HG03135 (cell line): Measurements from ENCODE around the gene UNC93B1.
"Not testable (repeated sequence)": the region's sequence is repeated elsewhere in the genome, so short reads cannot be mapped to it uniquely, and the experiment has no call there.

Source experiments
- ATAC-seq: cut with Tn5 transposase; IDR thresholded peaks from one replicate; pipeline ENCODE4 v1.9.1; 2021; ENCODE audit warnings: mild to moderate bottlenecking, moderate library complexity; ENCODE audit not compliant: unreplicated experiment

Gene UNC93B1

DNA sequence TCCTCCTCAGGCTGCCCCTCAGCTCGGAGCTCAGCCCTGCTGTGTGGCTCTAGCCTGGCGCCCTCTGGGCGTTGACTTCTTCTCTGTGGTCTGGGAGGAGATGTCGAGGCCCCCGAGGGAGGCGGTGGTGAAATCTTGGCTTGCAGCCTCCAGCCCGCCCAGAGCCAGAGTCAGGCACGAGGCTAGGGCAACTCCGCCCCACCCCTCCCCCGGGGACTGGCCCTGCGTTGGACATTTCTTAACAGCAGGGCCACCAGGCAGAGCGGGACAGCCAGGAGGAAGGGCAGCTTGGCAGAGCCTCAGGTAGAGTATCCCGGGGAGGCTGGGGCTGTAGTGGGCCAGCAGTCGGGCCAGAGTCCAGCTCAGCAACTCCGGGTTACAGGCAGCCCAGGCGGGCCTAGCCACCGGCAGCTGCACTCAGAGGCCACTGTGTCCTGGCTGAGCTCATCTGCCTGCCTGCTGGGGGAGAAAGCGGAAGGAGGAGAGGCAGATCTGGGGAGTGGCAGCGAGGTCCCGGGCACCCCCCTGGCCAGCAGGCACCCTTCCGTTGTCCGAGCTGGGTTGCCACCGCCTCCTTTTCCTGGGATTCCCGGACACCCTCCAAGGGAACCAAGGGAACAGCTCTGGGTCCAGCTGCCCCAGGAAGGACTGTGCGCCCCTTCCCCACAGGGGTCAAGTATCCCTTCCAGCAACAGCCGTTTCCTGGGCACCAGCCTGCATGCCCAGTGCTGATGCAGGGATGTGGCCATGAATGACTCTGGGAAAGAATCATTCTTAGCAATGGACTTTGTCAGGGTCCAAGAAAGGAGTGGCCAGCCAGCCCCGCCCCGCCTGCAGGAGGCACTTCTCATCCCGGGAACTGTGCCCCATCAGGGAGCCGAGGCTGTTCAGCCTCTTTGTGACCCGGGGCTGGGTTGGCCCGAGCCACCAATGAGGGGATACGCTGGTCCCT is 6.5 kb upstream of the UNC93B1 start, which contains the start of gene ALDH3B1:
TSS of gene ALDH3B1 (plus strand) at position 238 of the 952 bp plus-strand sequence. CDS start 4,971 bp downstream, outside the sequence.
- no peak for ATAC-seq

DNA sequence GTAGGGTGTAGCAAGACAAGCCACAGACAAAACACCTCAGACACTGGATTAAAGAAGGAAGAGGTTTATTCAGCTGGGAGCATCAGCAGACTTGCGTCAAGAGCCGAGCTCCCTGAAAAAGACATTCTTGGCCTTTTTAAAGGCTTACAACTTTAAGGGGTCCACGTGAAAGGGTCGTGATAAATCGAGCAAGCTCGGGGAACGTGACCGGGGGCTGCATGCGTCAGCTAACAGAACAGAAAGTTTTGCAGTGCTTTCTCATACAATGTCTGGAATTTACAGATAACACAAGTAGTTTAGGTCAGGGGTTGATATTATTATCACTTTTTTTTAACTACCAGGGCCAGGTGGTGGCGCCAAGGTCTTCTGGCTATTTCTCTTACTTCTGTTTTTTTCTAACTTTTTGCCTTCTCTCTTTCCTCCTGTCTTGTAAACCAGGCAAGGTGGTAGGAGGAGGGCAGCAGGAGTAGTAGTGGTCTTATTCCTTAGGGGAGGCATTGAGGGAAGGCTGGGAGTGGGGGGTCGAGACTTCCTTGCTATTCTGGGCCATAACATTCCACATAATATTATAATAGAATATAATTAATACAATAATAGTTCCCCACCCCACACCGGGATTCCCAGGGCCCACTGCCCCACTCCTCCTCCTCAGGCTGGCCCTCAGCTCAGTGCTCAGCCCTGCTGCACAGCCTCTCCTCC is 5.6 kb upstream of the UNC93B1 start:
- no peak for ATAC-seq

DNA sequence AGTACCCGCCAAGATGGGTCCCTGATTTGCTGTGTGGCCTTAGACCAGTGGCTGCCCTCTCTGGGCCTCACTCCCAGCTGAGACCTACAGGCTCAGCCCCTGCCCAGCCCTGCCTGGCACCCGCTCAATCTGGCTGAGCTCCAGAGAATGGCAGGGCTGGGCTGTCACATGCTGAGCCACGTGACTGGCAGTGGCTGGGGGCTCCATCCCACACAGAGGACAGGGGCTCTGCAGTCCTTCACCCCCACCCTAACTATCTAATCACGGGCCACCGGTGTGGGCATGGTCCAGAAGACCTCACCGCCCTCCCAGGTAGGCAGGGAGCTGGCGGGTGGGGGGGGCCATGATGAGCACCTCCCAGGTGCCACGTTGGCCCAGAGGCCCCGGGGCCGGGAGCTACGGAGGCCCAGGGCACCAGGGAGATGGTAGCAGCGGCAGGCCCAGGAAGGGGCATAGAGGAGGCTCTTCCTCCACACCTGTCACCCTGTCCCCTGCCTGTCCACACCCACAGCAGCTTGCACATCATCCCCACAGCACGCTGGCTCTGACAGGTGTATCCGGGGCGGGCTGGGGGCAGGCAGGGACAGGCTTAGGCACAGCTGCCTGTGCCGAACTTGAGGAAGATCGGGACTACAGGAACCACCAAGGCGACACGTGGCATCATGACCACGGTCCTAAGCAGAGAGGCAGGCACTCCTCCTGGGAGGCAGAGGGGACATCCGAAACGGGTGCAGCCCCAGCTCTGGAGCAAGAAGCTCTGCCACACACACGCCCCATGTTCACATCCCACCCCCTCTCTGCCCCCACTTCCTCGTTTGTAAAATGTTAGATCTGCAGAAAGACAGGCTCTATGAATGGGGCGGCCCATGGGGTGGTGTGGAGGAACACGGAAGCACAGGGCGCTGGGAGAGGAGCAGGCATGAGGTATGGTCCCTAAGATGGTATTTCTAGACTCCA is 4.8 kb upstream of the UNC93B1 start:
- ATAC-seq, result no peak

DNA sequence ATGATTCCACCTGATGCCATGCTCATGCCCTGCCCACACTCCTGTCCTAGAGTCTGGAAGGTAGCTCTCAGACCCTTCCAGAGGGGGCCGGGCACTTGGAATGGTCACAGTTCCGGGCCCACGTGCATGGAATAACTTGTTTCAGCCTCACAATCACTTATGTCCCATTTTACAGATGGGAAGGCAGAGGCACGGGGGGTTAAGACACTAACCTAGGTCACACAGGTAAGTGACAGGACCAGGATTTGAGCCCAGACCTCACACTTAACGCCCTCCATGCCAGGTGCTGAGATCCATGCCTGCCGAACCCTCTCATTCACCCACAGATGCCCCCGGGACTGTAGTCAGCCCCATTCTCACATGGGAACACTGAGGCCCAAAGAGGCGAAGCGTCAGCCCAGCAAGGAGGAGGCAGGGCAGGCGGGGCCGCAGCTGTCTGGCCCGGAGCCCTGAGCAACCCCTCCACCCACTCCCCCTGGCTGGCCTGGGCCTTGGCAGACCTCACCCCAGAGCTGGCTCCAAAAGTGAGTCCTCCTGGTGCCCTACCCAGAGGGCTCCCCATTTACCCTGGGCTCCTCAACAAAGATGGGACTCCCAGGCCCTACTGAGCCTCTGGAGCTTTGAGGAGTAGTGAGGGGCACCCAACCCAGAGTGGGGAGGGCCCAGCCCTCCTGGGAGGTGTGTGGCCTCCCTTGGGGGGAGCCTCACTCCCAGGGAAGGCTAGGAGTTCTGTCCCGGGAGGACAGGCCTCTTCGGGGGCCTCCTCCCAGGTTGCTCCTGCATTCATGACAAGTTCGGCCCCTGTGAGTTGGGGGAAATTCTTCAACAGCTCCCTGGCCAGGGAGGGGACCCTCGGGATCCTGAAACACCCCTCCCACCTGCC is 3.8 kb upstream of the UNC93B1 start:
- no peak for ATAC-seq

DNA sequence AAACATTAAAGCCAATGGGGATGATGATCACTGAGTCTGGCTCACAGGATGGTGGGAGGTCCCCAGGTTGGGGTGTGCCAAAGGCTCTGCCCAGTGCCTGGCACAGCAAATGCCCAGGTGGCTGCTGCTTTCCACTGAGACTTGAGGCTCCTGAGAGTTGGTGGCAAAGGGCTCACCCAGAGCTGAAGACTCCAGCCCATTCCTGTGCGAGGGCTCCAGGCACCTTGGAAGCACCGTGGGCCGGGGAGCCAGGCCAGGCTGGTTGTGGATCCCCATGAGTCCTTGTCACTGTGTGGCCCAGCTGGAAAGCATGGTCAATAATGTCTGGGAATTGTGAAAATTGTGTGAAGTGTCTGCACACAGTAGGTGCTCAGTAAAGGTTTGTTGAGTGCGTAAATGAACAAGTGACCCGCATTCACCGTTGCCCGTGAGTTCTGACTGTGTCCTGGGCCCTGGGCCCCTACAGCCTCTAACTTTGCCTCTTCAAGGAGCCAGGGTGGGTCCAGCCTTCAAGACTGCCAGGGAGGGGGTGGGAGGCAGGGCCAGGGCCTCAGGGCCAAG is 2.8 kb upstream of the UNC93B1 start:
- ATAC-seq, result no peak

DNA sequence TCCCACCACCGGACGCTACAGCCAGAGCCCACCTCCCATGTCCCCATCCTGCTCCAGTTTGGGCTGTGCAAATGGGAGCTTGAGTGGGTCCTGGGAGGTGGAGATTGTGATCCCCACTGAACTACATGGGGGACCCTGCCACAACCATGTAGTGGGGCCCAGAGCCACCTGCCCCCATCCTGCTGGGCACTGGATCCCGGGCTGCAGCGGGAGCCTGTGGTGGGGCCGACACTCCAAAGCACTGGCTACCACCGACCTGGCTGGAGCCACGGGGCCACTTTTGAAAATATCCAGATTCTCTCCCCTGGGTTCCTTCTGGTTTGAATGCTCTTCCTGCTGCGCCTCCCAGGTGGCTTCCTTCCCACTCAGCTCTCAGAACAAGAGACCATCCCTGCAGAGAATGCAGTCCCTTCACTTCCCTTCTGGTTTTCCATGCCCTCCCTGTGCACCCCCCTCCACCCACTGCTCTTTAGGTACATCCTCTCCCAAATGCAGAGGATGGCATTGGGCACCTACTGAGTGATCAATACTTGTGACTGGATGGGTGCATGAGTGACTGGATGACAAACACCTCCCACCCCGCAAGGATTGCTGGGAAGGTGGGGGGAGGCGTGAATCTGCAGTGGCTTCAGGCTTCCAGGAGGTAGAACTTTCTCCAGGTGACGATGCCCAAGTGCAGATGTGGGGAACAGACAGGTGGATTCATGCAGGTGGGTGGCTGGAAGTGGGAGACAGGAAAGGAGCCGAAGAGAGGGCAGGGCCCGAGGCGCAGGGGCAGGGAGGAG is 846 bp upstream of the UNC93B1 start:
- ATAC-seq, result no peak

DNA sequence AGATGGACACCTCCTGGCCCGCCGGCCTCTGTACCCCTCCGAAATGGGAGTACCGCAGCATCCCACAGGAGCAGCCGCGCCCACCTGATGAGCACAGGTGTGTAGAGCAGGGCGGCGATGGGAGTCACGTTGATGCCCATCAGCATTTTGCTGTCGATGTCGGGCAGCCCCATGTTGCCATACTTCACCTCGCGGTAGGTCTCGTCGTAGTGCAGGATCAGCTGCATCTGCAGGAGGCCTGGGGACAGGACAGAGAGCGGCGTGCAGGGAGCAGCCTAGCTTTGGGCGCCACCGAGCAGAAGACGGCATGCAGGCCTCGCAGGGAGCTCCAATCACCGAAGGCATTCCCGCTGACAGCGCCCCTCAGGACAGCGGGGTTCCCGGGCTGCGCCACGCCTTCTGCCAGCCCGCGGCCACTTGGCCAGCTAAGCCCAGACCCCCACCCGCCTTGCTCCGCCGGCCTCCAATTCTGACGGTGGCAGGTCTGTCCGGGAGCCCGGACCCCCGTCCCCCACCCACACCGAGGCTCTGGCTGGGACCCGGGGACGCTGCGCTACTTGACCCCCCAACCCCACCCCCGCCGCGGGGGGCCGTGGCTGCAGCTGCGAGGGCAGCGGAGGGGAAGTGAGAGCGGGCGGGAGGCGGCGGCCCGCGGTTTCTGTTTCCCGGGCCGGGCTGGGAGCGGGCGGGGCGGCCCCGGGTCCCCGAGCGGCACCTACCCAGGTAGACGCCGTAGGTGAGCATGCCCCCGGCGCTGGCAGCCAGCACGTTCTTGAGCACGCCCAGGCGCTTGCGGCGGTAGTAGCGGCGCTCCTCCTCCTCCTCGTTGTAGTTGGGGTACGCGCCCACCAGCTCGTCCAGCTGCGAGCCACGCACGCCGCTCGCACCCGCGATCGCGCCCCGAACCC is 705 bp downstream of the UNC93B1 start:
- peak; percentile 34 for ATAC-seq

DNA sequence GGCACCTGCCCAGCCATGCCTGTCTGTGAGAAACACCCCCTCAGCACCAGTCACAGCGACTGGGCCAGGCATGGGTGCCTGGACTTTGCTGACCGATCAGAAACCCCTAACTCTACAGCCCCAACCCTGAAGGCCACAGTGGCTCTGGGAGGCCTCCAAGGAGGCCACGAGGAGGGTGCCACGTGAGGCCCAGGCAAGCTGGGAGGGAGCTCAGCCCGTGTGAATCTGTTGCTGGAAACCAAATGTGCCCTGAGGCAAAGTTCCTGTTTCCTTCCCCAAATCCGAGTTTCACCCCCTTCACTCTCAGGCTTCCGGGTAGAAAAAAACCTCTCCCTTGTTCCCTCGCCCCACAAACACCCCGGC is 1.3 kb downstream of the UNC93B1 start:
- peak; percentile 19 for ATAC-seq

DNA sequence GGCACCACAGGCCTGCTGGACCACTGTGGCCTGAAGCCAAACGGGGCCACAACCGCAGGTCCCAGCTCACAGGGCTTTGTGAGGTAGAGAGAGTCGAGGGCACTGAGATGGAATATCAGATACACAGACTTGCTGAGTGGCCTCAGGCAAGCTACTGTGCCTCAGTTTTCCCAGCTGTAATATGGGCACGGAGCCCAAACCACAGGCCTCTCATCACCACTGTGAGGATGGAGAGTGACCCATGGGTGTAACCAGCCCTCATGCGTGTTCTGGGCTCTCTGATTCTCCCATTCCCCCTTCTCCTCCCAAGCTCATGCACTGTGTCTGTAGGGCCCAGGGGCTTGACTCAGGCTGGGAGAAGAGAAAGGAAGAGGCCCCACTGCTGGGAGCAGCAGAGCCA is 4.2 kb downstream of the UNC93B1 start:
- ATAC-seq, result no peak

DNA sequence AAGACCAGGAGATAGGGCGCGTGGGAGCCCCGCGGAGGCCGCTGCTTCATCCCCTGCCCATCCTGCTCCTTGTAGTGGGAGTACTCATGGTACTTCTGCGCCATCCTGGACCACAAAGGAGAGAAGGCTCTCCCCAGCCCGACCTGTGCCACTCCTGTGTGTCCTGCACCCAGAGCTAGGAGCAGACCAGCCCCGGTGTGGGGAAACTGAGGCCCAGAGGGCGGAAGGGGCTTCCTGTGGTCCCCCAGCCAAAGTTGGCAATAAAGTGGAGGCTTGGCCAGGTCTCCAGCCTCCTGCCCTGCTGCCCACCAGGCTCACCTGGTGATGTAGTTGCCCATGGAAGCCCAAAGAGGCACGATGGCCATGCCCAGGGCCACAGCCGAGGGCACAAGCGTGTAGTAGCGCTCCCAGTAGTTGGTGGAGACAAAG is 4.7 kb downstream of the UNC93B1 start:
- no peak for ATAC-seq

DNA sequence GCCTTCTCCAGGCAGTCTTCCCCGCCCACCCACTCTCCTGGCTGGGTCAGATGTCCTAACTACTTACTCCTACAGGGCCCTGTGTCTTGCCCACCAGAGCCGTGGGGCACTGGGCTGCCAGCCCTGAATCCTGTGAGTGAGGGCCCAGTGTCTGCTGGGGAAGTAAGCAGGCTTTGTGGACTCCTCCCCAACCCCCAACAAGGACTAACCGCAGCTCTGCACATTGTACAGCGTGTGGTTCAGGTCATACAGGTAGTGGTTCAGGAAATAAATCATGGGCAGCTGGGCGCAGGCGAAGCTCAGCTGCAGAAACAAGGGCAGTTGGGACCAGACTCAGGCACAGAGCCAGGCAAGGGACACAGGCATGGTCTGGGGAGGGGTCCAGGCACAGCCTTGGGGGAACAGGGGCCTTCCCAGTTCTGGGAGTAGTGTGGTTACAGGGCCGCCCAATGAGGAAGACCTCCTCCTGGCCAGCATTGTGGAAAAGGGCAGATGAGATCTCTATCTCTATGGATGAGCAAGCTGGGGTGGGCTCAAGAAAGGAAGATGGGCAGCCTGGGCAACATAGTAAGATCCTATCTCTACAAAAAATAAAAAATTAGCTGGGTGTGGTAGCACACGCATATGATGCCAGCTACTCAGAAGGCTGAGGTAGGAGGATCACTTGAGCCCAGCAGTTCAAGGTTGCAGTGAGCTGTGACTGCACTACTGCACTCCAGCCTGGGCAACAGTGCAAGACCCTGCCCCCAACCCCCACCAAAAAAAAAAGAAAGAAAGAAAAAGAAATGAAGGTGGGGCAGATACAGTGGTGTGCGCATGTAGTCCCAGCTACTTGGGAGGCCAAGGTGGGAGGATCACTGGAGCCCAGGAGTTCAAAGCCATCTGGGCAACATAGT is 5.5 kb downstream of the UNC93B1 start:
- ATAC-seq, result no peak

DNA sequence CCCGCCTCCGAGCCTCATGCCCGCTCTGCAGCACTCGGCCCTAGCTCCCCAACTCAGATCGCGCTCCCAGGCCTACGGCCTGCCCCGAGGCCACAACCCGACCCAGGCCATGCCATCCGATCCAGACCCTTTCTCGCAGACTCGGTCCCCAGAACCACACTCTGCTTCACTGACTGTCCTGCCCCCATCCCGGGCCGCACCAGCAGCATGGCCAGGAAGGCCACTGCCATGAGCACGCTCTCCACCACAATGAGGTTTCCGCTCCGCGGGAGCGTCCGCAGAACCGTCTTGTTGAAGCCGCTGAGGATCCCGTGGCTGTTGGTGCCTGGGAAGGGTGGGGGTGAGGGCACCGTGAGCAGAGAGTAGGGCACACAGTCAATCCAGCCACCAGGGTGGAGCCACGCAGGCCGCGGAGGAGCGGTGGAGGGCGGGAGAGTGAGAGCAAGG is 6.4 kb downstream of the UNC93B1 start:
- ATAC-seq, result no peak

DNA sequence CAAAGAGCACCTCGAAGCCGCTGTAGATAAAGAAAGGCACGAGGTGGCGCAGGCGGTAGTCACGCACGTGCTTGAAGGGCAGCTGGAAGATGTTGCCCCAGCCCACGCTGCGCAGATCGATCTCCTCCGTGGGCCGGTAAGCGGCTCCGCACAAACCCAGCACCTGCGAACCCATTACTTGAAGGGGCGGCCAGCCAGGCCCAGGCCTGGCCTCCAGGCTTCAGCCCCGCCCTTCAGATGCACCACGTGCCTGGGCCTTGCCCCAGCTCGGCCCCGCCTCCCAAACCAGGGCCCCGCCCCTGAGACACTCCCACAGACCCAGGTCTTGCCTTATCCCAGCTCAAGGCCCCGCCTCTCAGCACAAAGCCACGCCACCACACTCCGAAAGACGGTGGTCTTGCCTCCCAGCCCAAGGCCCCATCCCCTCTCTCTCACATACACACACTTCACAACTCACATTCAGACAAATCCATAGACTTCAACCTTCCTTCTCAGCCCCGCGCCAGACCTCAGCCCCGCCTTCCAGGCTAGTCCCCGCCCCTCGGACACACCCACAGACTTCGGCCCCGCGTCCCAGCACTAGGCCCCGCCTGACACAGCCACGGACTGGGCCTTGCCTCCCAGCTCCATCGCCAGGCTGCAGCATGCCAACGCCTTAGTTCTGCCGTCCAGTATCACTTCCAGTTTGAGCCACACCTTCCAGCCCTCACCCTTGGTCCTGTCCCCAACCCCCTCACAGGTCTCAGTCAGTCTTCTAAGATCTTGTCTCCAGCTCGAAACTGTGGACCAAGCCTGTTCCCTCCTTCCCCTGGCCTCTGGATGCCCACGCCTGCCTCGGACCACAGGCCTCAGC is 7.0 kb downstream of the UNC93B1 start:
- ATAC-seq, result no peak

DNA sequence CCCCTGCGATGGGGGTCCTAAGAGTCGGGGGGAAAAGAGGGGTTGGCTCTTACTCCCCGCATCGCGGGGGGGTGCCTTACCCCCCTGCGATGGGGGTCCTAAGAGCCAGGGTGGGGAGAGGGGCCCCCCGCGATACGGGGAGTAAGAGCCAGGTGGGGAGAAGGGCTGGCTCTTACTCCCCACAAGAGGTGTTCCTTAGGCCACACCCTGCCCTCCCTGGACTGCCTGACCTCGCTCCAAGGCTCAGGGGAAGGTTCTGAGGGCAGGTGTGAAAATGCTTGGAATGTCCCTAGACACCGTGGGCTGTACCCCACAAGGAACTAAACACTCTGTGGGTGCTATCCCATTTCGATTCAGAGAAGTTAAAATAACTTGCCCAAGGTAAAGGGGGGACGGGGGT is 7.8 kb downstream of the UNC93B1 start:
- no peak for ATAC-seq

DNA sequence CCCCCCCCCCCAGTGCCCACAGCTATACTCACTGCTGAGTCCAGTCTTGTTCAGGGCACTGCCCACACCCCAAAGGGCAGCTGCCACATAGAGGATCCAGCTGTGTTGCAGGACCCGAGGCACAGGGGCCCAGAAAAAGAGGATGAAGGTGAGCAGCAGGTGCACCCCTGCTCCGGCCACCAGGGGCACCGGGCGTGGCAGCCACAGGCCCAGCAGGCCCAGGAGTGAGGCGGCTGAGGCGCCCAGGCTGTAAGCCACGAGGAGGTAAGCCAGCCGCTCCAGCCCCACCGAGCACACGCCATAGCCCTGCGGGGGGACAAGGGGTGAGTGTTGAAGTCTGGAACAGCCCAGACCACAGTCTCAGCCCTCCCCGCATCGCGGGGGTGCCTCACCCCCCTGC is 8.3 kb downstream of the UNC93B1 start:
- not testable (repeated sequence) for ATAC-seq

DNA sequence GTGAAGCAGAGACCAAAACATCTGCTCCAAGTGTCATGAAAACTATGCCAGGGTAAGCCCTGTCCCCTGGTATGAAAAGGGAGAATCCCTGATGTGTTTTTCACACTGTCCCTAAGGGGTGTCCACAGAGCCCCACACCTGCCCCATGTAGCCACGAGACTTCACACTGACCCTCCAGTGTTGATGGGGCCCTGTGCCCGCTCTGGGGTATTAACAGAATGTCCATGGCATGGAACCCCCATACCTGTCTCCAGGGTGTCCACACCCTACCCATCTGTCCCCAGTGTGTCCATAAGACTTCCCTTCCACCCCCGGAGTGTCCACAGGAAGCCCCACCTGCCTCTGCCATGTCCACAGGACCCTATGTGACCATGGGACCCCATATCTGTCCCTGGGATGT is 8.8 kb downstream of the UNC93B1 start:
- ATAC-seq, result not testable (repeated sequence)
